ENCODE results near the gene XCR1. TPM values are rescaled to one million over a fixed set of nuclear protein-coding genes. Genes with fewer than 3 reads are reported as not detected.

Gene XCR1
- polyA plus RNA-seq, 3 donors, result 0.04 to 0.56 (median 0.14) TPM

Other genes with a start within 250 kb of the XCR1 start
- under 1 TPM; 0.10 to 0.16 (median 0.15) TPM for gene SLC6A20, start 230.9 kb downstream of the XCR1 start, polyA plus RNA-seq (ENCODE audit: insufficient read length in 3 of 3)
- gene LZTFL1, start 185.4 kb downstream of the XCR1 start, polyA plus RNA-seq (ENCODE audit: insufficient read length in 3 of 3), result 10 to 100 TPM; 55.3 to 61.9 (median 55.6) TPM
- gene CCR9, start 140.9 kb downstream of the XCR1 start, polyA plus RNA-seq (ENCODE audit: insufficient read length in 3 of 3), result under 1 TPM in 2 of 3 donors, not detected in 1; 0.10 to 0.13 TPM
- under 1 TPM; 0.07 to 0.86 (median 0.44) TPM for gene CXCR6, start 84.0 kb downstream of the XCR1 start, polyA plus RNA-seq (ENCODE audit: insufficient read length in 3 of 3)
- gene FYCO1, start 31.7 kb downstream of the XCR1 start, polyA plus RNA-seq (ENCODE audit: insufficient read length in 3 of 3), result 10 to 100 TPM; 18.1 to 19.1 (median 18.9) TPM
- 1 to 10 TPM; 1.8 to 2.5 (median 1.9) TPM for gene CCR1, start 180.8 kb upstream of the XCR1 start, polyA plus RNA-seq (ENCODE audit: insufficient read length in 3 of 3)
- gene CCR3, start 215.0 kb upstream of the XCR1 start, polyA plus RNA-seq (ENCODE audit: insufficient read length in 3 of 3), result under 1 TPM in 2 of 3 donors, not detected in 1; 0.07 to 0.13 TPM

All from renal pelvis (tissue), 3 donors.